ENCODE measurements around the gene RGMB. TPM values are rescaled to one million over a fixed set of nuclear protein-coding genes. Genes with fewer than 3 reads are reported as not detected.

Gene RGMB
- total RNA-seq, 4 donors from 2014 or later = 37.3 to 248 (median 174) TPM

DNA sequence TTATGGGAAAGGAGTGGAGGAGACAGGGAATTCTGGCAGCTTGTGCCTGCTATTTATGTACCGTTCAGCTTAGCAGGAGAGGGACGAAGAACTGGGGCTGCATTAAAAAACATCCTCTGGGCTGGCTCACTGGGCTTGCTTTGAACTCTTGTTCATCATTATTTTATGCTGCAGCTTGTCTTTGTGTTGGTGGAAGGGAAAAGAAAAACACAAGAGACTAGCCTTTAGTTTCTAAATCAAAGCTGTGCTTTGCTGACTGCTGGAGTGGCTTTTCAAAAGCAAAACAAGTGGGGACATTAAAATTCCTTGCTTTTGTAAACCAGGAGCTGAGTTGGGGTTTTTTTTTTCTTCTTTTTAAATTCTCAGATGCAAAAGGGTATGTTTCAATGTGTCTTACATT is 5.9 kb upstream of the RGMB start:
- no peaks in the 10 kb centered on the region for H3K9me3 ChIP-seq
- no peaks in the 10 kb centered on the region for H3K36me3 ChIP-seq
- peaks cover 0 to 37% (median 8%) of the 10 kb centered on the region in 3 donors for H3K4me1 ChIP-seq
- WGBS, 2 donors (ENCODE audit: low coverage in 1 of 2) = 6 to 15% methylated on average over 2 of the region's 2 CpGs
- ATAC-seq = no peak
- no peaks in the 10 kb centered on the region for H3K27me3 ChIP-seq
- peak overlapping the region in 1 of 2 donors; percentile 89 for H3K4me3 ChIP-seq
- TF ChIP-seq POLR2AphosphoS5 (IDR thresholded peaks at IDR 0.05) (no peak), EP300 (IDR thresholded peaks at IDR 0.05) (no peak), POLR2A (IDR thresholded peaks at IDR 0.05) (no peak)
- TF ChIP-seq, protein P1, sequence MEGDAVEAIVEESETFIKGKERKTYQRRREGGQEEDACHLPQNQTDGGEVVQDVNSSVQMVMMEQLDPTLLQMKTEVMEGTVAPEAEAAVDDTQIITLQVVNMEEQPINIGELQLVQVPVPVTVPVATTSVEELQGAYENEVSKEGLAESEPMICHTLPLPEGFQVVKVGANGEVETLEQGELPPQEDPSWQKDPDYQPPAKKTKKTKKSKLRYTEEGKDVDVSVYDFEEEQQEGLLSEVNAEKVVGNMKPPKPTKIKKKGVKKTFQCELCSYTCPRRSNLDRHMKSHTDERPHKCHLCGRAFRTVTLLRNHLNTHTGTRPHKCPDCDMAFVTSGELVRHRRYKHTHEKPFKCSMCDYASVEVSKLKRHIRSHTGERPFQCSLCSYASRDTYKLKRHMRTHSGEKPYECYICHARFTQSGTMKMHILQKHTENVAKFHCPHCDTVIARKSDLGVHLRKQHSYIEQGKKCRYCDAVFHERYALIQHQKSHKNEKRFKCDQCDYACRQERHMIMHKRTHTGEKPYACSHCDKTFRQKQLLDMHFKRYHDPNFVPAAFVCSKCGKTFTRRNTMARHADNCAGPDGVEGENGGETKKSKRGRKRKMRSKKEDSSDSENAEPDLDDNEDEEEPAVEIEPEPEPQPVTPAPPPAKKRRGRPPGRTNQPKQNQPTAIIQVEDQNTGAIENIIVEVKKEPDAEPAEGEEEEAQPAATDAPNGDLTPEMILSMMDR (IDR thresholded peaks at IDR 0.05) = no peak
- peak overlapping the region; percentile 58 to 96 (median 86) for H3K27ac ChIP-seq

DNA sequence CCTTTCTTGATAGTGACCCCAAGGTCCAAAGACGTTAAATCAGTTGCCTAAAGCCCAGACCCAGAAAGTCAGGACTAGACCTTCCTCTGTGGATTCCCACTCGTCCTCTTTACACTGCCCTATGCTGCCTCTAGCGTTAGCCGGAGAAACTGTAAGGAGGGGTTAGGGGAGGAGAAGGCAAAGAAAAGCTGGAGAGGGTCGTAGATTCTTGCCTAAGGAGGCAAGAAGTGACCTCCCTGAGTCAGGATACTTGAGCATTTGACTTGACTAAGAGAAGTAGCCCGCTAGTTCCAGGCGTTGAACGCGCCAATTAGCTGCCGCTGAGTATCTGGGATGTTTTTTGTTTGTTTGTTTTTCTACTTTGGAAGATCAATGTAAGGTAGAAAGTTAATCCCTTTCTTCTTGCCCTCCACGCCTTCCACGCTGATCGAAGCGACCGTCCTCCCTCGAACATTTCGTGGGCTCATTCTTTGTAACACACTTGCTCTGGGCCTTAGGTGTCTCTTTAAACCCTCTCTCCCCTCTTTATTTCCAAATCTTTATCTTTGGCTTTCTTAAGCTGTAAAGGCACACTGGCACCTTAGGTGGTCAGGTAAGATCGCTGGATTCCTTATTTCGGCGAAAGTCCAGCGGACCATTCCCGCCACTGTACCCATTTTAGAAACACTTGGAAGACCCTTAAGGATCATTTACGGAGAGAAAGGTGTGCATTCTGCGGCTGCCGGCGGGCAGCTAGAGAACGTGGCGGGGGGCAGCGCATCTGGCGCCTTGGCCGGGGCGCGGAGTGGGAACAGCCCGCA is 5.1 kb upstream of the RGMB start:
- 1% methylated on average over 14 to 22 of the region's 34 CpGs for WGBS, 2 donors (ENCODE audit: low coverage in 1 of 2)
- Histone ChIP-seq H3K4me1 (peaks cover 0 to 43% (median 9%) of the 10 kb centered on the region in 3 donors), H3K36me3 (no peaks in the 10 kb centered on the region), H3K9me3 (no peaks in the 10 kb centered on the region), H3K4me3 (peak overlapping the region; percentile 62 to 89), H3K27me3 (no peaks in the 10 kb centered on the region), H3K27ac (peak overlapping the region; percentile 78 to 96 (median 94))
- ATAC-seq = no peak
- TF ChIP-seq EP300 (IDR thresholded peaks at IDR 0.05) = no peak
- TF ChIP-seq, protein P1 (IDR thresholded peaks at IDR 0.05) = peak; percentile 79 to 94 (median 90)

DNA sequence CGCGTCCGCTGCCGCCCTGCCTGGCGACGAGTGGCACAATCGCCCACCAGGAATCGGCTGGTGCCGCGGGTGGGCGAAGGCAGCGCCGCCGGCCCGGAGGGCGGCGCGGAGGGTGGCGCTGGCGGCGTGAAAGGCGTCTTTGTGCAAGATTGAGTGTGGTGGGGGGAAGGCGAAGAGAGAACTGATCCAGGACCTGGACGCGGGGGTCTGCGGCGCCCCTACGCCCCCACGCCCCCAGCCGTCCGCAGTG is 4.6 kb upstream of the RGMB start:
- no peak for ATAC-seq
- no peaks in the 10 kb centered on the region for H3K27me3 ChIP-seq
- peak overlapping the region; percentile 62 to 89 for H3K4me3 ChIP-seq
- no CpG with 5 or more reads among the region's 31 CpGs for WGBS, 2 donors (ENCODE audit: low coverage in 1 of 2)
- TF ChIP-seq, protein P1 (IDR thresholded peaks at IDR 0.05) = peak in 1 of 4 experiments; percentile 85
- no peak for TF ChIP-seq POLR2AphosphoS5 (IDR thresholded peaks at IDR 0.05)
- no peaks in the 10 kb centered on the region for H3K9me3 ChIP-seq
- H3K27ac ChIP-seq = peak overlapping the region; percentile 78 to 96 (median 94)
- H3K36me3 ChIP-seq = no peaks in the 10 kb centered on the region
- peaks cover 0 to 43% (median 9%) of the 10 kb centered on the region in 3 donors for H3K4me1 ChIP-seq

DNA sequence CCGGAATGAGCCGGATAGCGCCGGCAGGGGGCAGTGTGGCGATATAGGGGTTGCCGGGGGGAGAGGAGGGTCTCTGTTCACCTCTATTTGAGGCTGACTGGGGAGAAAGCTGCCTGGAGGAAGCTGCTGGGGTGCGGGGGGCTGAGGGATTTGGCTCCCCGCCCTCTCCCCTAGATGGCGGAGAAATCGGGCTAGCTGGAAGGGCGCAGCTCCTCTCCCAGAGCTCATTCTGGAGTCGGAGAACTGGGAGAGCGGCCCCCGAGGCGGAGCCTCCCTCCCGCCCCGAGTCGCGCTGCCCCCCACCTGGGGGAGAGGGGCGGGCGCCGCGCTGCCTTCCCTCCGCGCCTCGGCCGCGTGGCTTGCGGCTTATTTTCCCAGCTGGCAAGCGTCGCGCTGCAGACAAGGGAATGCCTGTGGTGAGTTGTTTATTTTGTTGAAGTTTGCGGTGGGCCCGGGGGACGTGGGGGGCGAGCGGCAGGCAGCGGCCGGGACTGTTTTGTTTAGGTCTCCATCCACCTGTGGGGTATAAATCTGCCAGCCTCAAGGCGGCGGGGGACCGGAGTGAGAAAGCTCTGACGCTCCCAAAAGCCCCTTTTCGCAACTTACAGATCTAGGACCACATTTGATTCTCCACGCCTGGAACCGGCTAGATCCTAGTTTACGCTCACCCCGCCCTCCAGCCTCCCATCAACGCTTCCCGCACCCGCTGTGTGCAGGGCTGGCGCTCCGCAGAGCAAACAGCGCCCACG is 4.1 kb upstream of the RGMB start:
- H3K4me1 ChIP-seq = peaks cover 0 to 42% (median 9%) of the 10 kb centered on the region in 3 donors
- no peak for ATAC-seq
- no peak for TF ChIP-seq EP300 (IDR thresholded peaks at IDR 0.05)
- TF ChIP-seq, protein P1 (IDR thresholded peaks at IDR 0.05) = peak in 3 of 4 experiments; percentile 64 to 90 (median 64)
- no peak for TF ChIP-seq POLR2A (IDR thresholded peaks at IDR 0.05)
- peak overlapping the region; percentile 78 to 96 (median 94) for H3K27ac ChIP-seq
- no peaks in the 10 kb centered on the region for H3K27me3 ChIP-seq
- peak overlapping the region; percentile 62 to 89 for H3K4me3 ChIP-seq
- no peaks in the 10 kb centered on the region for H3K9me3 ChIP-seq
- WGBS, 2 donors (ENCODE audit: low coverage in 1 of 2) = no CpG with 5 or more reads among the region's 55 CpGs
- H3K36me3 ChIP-seq = no peaks in the 10 kb centered on the region

DNA sequence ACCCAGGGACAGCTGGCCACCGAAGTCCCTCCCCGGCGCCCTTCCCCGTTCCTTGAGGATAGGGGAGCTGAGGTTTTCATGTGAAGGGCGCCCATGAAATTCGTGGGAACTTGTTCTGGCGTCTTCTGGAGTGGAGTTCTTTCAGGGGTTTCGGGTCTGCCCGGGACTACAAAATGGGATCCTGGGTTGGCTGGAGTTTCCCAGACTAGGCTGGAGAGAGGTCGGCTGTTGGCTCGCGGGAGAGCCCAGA is 3.6 kb upstream of the RGMB start:
- no peaks in the 10 kb centered on the region for H3K9me3 ChIP-seq
- no peaks in the 10 kb centered on the region for H3K36me3 ChIP-seq
- no peak for ATAC-seq
- H3K27ac ChIP-seq = peak overlapping the region; percentile 78 to 96 (median 94)
- peak overlapping the region; percentile 62 to 89 for H3K4me3 ChIP-seq
- H3K27me3 ChIP-seq = no peaks in the 10 kb centered on the region
- WGBS, 2 donors (ENCODE audit: low coverage in 1 of 2) = 0% methylated on average over 2 to 3 of the region's 12 CpGs
- TF ChIP-seq, protein P1 (IDR thresholded peaks at IDR 0.05) = no peak
- TF ChIP-seq POLR2A (IDR thresholded peaks at IDR 0.05) (no peak), EP300 (IDR thresholded peaks at IDR 0.05) (no peak)
- peaks cover 0 to 38% (median 9%) of the 10 kb centered on the region in 3 donors for H3K4me1 ChIP-seq

All from gastroesophageal sphincter (tissue), 4 donors.